ENCODE results near the gene TDRD1.

DNA sequence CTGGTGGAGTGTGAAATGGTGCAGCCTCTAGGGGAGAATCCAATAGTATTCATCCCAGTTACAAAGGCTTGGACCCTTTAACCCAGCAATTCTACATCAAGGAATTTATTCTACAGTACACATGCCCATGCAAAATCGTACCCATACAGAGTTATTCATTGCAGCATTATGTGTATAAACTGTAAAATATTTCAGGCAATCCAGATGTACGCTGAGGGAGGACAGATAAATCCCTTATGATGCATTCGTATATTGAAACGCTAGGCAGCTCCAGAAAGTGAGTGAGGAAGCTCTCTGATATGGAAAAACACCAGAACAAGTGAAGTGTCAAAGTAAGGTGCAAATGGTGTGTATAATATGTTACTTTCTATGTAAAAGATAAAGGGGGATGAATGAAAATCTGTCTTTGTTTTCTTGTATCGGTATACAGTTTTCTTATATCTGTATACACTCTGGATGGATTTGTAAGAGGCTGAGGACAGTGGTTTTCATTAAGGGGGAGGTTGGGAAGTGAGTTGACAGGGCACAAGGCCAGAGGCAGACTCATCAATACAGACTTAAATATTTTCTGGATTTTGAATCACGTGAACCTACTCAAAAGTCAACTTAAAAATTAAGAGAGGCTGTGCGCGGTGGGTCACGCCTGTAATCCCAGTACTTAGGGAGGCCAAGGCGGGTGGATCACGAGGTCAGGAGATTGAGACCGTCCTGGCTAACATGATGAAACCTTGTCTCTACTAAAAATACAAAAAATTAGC lies 77.0 kb downstream of the TDRD1 start:
- TF ChIP-seq, protein P1, sequence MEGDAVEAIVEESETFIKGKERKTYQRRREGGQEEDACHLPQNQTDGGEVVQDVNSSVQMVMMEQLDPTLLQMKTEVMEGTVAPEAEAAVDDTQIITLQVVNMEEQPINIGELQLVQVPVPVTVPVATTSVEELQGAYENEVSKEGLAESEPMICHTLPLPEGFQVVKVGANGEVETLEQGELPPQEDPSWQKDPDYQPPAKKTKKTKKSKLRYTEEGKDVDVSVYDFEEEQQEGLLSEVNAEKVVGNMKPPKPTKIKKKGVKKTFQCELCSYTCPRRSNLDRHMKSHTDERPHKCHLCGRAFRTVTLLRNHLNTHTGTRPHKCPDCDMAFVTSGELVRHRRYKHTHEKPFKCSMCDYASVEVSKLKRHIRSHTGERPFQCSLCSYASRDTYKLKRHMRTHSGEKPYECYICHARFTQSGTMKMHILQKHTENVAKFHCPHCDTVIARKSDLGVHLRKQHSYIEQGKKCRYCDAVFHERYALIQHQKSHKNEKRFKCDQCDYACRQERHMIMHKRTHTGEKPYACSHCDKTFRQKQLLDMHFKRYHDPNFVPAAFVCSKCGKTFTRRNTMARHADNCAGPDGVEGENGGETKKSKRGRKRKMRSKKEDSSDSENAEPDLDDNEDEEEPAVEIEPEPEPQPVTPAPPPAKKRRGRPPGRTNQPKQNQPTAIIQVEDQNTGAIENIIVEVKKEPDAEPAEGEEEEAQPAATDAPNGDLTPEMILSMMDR (IDR thresholded peaks at IDR 0.05) = no peak
- TF ChIP-seq POLR2A (IDR thresholded peaks at IDR 0.05) = no peak

Data from vagina (tissue), 2 donors.